Measurements from ENCODE around the gene HSD17B1.
"Not testable (repeated sequence)": the region's sequence is repeated elsewhere in the genome, so short reads cannot be mapped to it uniquely, and the experiment has no call there.

Gene HSD17B1

DNA sequence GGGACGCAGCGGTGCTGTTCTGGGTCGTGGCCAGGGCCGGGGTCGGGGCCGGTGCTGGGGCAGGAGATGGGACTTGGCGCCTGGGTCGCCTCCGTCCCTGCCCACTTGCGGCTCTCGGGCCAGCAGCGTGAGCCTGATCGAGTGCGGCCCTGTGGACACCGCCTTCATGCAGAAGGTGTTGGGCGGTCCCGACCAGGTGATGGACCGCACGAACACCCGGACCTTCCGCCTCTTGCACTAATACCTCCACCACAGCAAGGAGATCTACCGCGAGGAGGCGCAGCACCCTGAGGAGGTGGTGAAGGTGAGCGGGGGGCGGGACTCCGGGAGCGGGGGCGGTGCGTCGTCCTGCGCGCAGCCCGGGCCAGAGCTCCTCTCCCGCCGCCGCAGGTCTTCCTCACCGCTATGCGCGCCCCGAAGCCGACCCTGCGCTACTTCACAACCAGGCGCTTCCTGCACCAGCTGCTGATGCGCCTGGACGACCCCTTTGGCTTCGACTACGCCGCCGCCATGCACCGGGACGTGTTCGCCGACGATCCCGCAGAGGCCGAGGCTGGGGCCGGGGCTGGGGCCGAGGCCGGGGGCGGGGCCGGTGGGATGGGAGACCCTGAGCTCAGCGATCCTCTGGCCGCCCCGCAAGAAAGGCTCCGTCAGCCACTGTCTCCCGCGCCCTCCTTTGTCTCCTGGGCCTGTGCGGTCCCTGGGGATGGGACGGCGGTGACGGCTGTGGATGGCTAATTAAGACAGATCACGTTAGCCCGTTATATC is 4.5 kb upstream of the HSD17B1 start:
- DNase-seq = peak; percentile 90

DNA sequence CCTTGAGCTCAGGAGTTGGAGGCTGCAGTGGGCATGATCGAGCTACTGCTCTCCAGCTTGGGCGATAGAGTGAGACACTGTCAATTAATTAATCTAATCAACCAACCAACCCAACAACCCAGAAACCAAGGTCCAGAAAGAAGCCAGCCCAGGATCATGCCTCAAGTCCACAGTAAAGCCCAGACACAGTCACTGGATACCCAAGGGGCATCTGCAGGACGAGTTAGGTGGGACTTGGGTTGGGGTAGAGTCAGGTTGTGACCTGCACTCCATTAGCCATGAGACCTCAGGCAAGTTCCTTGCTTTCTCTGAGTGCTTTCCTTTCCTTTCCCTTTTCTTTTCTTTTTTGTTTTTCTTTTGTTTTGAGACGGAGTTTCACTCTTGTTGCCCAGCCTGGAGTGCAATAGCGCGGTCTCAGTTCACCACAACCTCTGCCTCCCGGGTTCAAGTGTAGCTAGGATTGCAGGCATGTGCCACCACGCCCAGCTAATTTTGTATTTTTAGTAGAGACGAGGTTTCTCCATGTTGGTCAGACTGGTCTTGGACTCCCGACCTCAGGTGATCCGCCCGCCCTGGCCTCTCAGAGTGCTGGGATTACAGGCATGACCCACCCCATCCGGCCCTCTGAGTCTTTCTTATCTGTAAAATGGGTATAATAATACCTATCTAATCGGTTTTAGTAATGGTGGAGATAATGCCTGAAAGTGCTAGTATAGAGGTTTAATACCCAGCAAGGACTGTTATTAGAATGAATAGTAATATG is 3.5 kb upstream of the HSD17B1 start:
- no peak for DNase-seq

DNA sequence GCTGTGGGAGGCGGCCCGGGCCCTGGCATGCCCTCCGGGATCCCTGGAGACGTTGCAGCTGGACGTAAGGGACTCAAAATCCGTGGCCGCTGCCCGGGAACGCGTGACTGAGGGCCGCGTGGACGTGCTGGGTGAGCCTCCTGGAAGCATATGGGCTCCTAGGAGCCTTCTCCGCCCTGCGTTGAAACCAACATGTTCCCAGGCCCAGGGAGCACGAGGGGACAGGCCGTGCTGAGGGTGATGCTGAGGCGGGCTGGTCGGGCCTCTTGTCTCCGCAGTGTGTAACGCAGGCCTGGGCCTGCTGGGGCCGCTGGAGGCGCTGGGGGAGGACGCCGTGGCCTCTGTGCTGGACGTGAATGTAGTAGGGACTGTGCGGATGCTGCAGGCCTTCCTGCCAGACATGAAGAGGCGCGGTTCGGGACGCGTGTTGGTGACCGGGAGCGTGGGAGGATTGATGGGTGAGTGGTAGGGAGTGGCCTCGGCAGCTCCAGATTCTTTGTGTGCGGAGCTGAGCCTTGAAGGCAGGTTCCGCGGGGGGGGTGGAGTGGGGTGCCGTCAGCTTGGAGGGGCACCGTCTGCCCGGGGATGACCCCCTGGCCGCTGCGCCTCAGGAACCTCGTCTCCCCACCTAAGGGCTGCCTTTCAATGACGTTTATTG is 567 bp downstream of the HSD17B1 start:
- DNase-seq = no peak

DNA sequence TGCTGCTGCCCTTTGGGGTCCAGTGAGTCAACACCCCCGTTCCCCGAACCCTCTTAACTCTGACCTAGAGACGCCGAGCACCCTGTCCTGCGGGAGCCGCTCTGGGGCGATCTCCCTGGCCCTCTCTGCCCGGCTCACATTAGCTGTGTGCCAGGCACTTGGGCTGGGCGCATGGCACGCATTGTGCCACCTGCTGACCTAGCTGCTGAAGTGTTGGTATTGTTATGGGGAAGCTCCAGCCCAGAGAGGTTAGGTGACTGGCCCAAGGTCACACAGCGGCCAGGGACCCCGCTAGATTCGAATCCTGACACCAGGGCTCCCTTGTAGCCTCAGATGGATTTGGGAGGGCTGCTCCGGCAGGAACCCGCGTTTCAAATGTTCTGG is 1.1 kb downstream of the HSD17B1 start:
- DNase-seq = peak; percentile 47

DNA sequence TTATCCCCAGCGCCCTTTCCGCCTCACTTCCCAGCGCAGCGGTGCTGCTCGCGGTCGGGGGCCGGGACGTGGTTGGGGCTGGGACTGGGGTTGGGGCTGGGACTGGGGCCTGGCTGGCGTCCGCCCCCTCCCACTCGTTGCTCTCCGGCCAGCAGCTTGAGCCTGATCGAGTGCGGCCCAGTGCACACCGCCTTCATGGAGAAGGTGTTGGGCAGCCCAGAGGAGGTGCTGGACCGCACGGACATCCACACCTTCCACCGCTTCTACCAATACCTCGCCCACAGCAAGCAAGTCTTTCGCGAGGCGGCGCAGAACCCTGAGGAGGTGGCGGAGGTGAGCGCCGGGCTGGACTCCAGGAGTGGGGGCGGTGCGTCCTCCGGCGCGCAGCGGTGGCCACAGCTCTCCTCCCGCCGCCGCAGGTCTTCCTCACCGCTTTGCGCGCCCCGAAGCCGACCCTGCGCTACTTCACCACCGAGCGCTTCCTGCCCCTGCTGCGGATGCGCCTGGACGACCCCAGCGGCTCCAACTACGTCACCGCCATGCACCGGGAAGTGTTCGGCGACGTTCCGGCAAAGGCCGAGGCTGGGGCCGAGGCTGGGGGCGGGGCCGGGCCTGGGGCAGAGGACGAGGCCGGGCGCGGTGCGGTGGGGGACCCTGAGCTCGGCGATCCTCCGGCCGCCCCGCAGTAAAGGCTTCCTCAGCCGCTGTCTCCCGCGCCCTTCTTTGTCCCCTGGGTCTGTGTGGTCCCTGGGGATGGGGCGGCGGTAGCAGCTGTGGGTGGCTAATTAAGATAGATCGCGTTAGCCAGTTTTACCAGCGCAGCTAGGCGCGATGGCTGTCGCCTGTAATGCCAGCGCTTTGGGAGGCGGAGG is 1.8 kb downstream of the HSD17B1 start:
- DNase-seq = peak; percentile 82

DNA sequence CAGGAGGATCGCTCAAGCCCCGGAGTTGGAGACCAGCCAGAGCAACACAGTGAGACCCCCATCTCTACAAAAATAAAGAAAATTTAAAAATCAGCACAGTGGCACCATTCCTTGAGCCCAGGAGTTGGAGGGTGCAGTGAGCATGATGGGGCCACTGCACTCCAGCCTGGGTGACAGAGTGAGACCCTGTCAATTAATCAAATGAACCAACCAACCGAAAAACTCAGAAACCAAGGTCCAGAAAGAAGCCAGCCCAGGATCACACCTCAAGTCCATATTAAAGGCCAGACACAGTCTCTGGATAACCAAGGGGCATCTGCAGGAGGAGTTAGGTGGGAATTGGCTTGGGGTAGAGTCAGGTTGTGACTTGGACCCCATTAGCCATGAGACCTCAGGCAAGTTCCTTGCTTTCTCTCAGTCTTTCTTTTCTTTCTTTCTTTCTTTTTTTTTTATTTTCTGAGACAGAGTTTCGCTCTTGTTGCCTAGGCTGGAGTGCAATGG is 2.4 kb downstream of the HSD17B1 start:
- DNase-seq = no peak

DNA sequence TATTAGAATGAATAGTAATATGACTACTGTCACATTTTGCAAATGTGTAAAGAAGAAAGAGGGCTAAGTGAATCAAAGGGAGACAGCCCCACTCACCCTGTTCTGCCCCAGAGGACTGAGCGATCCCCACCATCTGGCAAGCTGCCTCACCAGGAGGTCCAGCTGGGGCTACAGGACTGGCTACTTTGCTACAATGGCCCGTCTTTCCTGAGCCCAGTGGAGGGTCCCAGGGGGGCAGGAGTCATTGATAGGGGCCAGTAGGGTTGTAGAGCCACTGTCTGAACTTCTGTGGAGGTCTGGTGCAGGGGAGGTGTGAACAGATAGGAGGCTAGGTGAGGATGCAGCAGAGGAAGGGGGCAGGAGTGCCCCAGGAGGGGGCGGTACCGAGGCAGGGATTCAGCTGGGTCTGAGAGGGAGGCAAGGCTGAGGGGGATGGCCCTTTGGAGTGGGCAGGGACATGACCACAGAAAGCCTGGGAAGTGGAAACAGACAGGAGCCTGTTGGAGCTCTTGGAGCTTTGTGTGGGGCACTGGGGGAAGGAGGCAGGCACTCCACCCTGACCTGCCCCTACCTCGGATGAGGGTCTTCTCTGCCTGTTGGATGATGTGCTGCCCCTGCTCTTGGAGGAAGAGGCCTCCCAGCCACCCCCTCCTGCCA is 3.4 kb downstream of the HSD17B1 start:
- DNase-seq = not testable (repeated sequence)

DNA sequence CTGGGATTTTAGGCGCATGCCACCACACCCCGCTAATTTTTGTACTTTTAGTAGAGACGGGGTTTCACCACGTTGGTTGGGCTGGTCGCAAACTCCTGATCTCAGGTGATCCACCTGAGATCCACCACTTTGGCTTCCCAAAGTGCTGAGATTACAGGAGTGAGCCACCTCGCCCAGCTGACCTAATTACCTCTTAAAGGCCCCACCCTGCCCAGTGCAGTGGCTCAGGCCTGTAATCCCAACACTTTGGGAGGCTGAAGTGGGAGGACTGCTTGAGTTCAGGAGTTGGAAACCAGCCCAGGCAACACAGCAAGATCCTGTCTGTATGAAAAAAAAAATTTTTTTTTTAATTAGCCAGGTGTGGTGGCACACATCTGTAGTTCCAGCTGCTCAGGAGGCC is 6.4 kb downstream of the HSD17B1 start:
- DNase-seq = peak; percentile 43

DNA sequence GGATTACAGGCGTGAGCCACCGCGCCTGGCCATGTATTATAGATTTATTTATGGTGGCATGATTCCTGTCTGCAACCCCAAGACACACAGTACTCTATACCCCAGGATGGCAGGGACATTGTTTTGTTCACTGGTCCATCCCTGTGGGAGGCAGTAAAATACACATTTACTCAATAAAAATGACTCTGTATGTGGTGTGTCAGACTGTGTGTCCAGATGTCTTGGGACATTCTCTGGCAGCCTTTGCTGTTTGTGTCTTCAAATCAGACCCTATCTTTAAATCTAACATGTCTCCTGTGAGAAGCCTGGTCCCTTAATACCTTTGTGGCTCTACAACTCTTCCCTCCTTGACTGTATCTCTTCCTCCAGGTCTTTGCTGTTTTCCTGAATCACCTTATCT is 7.5 kb downstream of the HSD17B1 start:
- DNase-seq = no peak

DNA sequence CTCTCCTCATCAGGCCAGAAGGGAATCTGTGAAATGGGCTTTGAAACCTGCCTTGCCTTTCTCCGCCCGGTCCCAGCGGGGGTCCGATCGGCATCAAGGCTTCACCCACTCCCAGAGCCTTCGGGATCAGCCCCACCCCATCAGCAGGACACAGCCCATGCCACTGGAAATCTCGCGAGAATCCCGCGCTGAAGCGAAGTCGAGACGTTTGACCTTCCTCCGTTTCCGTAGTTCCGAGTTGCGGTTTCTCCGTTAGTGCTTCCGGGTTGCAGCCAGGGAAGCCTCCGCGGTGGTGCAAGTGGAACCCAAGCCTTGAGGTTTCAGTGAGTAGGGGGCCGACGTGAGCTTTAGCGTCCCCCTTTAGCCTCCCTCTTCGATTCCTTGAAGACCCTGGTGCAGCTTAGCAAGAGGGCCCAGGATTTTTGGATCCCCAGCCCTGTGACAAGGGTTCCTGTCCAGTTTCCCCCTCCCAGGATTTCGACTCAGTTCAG is 9.2 kb downstream of the HSD17B1 start, which contains the start of gene COASY:
COASY (plus strand) TSS at position 252 of the 491 bp plus-strand sequence. CDS start 475 bp downstream, outside the sequence.
- peak; percentile 97 for DNase-seq

DNA sequence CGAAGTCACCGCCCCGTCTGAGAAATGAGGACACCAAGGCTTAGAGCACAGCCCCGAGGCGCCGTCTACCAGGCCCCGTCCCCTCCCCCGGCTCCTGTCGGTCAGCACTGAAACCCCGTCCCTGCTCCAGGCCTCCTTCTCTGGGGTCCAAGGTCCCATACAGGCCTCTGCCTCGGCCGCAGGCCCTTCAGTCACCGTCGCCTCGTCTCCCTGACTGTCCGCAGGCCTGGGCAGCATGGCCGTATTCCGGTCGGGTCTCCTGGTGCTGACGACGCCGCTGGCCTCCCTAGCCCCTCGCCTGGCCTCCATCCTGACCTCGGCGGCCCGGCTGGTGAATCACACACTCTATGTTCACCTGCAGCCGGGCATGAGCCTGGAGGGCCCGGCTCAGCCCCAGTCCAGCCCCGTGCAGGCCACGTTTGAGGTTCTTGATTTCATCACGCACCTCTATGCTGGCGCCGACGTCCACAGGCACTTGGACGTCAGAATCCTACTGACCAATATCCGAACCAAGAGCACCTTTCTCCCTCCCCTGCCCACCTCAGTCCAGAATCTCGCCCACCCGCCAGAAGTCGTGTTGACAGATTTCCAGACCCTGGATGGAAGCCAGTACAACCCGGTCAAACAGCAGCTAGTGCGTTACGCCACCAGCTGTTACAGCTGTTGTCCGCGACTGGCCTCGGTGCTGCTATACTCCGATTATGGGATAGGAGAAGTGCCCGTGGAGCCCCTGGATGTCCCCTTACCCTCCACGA is 9.8 kb downstream of the HSD17B1 start:
- peak; percentile 25 for DNase-seq

DNA sequence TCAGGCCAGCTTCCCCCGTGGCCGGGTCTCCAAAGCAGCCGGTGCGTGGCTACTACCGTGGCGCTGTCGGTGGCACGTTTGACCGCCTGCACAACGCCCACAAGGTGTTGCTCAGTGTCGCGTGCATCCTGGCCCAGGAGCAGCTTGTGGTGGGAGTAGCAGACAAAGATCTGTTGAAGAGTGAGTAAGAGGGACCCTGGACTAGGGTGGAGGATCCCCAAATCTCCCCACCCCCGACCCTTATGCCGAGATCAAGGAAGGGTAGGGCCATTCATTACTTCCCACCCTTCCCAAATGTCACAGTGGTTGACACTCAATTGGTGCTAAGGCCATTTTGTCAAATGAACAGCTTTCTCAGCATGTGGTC is 10.4 kb downstream of the HSD17B1 start:
- DNase-seq = no peak

DNA sequence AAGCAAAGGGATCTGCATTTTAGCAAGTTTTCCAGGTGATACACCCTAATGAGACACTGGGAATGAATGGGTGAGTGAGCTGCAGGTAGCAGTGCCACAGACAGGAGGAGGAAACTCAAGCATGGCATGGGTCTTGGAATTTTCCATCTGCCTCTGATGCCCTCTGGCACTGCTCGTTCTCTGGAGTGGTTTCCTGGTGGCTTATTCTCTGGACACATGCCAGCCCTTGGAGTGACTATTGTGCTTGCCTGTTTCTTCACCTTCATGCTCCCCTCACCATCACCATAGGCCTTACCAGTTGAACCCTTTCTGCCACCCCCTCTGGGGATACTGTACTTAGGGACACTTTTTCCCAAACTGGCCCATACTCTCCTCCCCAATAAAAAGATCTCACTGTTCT is 10.8 kb downstream of the HSD17B1 start:
- no peak for DNase-seq

DNA sequence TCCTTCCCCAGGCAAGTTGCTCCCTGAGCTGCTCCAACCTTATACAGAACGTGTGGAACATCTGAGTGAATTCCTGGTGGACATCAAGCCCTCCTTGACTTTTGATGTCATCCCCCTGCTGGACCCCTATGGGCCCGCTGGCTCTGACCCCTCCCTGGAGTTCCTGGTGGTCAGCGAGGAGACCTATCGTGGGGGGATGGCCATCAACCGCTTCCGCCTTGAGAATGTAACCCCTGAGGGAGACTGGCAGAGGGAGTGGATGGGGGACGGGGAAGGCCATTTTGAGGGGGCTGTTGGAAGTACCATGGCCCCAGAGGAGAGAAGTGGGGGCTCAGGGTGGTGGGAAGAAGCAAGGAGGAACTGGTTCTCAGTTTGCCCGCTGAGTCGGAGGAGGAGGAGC is 11.2 kb downstream of the HSD17B1 start:
- DNase-seq = no peak

DNA sequence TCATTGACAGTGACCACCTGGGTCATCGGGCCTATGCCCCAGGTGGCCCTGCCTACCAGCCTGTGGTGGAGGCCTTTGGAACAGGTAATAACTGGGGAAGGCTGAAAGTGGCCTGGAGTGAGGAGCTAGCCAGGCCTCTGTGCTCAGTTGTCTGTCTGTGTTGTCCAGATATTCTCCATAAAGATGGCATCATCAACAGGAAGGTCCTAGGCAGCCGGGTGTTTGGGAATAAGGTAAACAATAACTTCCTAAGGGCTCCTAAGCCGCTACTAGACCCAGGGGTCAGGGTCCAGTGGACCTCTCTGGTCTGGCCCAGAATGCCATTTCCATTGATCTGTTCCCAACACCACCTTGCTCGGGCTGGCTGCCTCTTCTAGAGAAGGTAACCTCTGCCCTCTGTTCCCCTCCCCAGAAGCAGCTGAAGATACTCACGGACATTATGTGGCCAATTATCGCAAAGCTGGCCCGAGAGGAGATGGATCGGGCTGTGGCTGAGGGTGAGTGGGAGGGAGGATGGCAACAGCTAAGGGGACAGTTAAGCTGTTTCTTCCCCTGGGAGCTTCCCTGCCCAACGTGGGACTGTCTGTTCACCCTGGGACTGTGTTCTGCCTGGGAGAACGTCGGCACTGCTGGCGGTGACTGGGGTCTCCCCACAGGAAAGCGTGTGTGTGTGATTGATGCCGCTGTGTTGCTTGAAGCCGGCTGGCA is 12.2 kb downstream of the HSD17B1 start:
- DNase-seq = no peak

DNA sequence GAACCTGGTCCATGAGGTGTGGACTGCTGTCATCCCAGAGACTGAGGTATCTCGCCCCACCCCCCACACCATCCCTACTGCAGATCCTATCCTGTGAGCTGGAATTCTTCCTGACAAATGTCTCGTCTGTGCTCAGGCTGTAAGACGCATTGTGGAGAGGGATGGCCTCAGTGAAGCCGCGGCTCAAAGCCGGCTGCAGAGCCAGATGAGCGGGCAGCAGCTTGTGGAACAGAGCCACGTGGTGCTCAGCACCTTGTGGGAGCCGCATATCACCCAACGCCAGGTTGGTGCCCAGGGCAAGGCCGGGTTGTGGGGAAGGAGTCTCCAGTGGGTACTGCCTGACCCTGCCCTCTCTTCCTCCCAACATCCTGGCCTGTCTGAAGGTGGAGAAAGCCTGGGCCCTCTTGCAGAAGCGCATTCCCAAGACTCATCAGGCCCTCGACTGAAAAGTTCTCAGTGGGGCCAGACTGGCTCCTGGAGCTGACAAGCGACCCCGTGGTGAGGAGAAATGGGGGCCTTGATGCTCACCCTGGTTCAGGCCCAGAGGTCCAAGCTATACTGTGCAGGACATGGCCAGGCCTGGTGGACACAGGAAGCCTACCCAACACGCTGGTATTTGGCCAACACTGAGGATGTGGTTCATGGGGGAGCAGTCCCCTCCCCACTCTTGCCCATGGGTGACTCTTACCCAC is 12.9 kb downstream of the HSD17B1 start:
- DNase-seq = no peak

DNA sequence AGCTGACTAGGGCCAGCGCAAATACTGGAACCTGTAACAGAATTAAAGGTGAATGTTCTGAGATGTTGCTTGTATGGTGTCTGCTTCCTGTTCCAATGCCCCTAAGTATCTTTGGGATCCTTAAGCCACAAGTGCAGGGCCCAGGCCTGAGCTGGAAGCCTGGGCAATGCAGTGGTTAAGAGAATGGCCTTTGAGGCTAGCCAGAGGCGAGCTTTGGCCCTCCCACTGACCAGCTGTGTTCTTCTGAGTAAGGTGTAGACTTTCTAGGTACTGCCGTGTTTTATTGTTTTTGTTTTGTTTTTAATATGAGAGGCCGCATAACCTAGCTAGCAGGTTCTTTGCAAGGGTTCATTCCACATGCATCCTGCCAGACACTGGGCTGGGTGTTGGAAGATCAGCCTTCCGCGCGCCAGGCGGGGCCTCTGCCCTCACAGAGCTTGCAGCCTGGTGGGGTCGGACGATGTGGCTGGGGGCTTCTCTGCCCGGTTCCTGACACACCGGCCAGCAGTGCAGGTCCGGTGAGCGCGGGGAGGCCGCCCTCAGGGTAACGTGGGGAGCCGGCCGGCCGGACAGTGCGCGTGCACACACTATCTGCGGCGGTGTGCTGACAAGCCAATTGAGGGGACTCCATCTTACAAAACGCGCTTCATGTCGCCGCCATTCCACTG is 13.6 kb downstream of the HSD17B1 start:
- DNase-seq = no peak

DNA sequence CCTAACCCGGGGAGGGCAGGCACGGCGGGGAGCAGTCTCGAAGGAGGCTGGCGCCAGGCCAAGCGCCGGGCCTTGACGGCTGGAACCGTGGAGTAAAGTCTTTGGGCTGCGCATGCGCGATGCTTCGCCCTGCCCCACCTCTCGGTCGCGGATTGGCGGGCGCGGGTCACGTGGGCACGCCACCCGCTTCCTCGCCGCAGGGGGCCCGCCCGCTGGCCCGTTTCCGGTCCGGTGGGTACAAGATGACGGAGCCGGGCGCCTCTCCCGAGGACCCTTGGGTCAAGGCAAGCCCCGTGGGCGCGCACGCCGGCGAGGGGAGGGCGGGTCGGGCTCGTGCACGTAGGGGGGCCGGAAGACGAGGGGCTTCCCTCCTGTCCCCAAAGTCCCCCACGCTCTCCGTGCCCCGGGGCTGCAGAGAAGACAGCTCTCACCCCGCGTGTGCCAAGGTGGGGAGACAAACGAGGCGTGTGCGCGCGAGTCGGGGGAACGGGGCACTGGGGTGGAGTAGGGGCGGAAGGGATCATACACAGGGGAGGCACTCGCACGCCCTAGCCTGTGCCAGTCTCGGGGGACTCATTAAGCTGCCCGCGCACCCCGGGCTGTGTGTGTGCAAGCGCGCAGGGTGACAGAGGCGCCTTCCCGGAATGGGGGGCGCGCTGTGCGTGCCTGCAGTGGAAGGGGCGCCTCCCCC is 14.3 kb downstream of the HSD17B1 start, which contains the start of gene MLX:
MLX (plus strand) TSS at position 218 of the 691 bp plus-strand sequence; CDS start at position 243, 25 bp downstream.
- DNase-seq = peak; percentile 97

All from RPMI8226 (cell line).